Stimulated activated naive CD4-positive, alpha-beta T cell (primary cell): Measurements from ENCODE around the gene PRKCA.
A peak's percentile ranks its signal among the peaks of the same experiment; 100 is the strongest.

Source experiments
- DNase-seq, 6 experiments: peaks; one replicate each; lab custom pipeline; 2025; lab: John Stamatoyannopoulos, UW

PRKCA gene

DNA sequence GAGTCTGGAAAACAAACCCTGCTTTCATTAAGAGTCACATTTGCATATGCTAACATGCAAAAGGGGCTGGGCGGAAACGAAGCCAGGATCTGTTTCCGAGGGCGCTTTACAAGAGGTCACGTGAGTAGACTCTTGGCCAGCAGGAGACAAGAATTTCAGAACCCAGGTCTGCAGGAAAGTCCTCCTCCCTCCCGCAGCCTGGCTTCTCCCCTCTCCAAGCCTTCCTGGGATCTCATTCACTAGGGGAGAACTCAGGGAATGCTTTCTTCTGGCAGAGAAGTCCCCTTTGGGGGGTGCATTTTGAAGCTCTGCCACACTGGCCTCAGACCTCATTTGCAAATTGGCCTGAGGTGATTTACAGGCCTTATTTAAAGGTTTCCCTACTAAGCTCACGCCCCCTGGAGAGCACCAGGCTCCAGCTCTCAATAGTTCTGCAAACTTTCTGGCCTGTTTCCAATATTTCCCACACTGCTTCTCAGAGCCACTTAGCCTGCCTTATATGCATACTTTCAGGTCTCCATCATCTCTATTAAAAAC, 475.3 kb downstream of the PRKCA start:
- no peak for DNase-seq

- no peak for DNase-seq
Observed at GRCh38 chr17:66778531-66779236, 476.3 kb downstream of the PRKCA start.

DNA sequence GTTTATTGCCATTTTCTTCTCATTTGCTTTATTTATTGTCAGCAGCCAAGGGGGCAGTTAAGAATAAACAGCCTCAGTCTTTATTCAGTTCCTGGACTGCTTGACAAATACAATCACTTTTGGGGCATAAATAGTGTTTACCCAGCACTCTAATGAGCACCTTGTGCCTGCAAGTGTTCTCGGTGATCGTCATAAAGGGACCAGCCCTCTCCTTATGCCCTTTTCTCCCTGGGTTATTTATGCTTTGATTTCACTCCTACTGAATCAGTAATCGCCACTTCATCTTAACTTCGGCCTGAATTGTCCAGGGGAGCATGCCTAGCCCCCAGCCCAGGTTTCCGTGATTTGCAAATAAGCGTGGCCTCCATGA, 476.8 kb downstream of the PRKCA start:
- no peak for DNase-seq

GRCh38 chr17:66781135-66781534, 478.7 kb downstream of the PRKCA start:
- no peak for DNase-seq

DNA sequence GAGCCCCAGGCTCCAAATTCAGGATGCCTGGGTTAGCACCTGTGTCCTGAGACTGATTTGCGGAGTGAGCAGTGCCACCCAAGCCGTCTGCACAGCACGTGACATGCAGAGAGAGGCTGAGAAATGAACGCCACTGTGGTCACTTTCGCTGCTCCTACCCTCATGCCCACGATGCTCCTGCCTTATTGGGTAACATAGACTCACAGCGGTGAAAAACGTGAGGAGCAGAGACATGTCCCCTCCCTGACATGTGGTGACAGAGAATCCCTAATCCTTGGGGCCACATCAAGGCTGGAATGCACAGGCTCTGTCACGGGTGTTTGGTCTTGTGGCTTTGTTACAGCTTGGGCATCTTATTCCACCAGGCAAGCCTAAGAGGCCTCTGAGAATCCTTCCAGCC, 480.4 kb downstream of the PRKCA start:
- DNase-seq = no peak

- no peak for DNase-seq
Observed at GRCh38 chr17:66783656-66784381, 481.4 kb downstream of the PRKCA start.

DNA sequence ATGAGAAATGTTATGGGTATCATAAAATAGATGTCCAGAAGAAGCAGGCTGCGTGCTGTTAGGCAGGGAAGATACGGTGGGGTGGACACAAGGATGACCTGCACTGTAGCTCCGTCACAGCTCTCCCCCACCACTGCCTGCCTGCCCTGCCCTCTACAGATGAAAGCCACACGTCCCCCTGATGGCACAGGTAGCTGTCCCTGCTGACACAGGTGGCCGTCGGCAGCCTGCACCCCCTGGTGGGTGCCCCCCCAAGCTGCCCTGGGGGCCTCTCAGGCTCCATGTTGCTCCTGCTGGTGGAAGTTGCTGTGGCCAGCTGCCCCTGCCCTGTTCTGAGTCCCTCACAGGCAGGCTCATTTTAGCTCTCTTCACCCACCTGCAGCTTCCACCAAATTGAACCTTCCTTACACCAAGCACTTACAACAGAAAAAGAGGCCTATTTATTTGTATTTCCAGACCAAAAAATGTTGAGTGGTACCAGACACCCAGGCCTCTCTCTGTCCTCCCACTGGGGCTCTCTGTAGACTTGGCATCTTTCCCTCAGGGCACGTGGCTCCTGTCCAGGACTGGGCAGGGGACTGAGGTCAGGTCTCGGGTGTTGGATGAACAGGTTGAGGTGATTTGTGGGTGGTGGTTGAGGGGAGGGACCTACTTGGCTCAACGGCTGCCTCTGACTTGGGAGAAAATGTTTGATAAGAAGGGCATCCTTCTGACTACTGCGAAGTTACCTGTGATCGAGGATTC, 482.4 kb downstream of the PRKCA start:
- no peak for DNase-seq

DNA sequence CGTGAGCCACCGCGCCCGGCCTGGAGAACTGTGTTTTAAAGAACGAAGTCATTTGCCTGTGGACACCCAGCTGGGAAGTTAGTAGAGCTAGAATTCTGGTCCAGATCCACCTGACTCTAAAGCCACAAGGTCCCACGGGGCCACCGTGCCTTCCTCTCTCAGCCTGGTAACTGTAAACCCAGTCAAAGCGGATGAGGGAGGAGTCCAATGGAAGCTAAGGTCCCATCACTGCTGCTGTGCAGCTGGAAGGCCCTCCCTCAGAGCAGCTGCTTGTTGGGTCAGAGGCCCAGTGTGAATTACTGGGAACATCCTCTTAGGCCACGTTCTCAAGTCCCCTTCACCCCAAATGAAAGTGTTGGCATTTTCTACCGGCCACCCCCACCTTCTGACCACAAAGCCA, 483.7 kb downstream of the PRKCA start:
- no peak for DNase-seq

- DNase-seq = no peak
Observed at GRCh38 chr17:66787914-66788313, 485.5 kb downstream of the PRKCA start.

DNA sequence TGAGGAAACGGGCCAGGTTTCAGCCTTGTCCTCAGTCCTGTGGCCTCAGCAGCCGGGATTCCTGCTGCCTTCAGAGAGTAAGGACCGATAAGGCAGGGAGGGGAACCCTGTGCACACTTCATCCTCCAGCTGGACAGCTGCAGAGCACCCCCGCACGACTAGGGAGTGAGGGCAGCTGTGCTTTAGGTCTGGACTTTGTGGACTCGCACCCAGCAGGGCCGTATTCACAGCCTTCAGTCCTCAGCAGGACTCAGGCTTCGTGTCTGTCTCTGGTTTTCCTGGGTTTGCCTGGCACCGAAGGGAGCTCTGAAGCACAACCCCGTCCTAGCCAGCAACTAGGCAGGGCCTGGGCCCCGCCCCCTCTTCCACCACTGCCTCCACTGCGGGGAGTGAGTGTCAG, 486.7 kb downstream of the PRKCA start:
- DNase-seq = no peak

GRCh38 chr17:66789961-66790437, 487.6 kb downstream of the PRKCA start:
- no peak for DNase-seq

DNA sequence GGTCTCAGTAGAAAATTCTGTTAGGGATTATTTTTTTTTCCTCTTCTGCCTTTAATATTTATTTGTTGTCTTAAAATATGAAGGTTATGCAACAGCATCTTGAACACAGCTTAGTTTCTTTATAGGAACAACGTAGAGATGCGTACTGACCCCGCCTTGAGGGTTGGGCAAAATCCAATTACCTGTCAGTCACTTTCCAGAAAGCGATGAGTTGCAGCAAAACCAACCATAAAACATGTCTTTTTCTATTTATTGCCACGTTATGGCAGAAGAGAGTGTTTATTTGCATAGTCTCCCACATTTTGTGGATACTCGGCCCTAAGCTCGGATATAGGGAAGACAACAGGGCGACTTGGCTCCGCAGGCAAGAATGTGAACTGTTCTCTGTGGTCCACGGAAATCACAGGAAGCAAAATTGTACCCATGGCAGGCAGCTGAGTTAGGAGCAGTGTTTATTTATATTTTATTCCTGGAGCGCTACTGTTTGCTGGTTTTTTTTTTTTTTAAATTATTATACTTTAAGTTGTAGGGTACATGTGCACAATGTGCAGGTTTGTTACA, 488.2 kb downstream of the PRKCA start:
- no peak for DNase-seq

GRCh38 chr17:66791347-66791746, 488.9 kb downstream of the PRKCA start:
- peak in 1 of 6 experiments; percentile 9 for DNase-seq

DNA sequence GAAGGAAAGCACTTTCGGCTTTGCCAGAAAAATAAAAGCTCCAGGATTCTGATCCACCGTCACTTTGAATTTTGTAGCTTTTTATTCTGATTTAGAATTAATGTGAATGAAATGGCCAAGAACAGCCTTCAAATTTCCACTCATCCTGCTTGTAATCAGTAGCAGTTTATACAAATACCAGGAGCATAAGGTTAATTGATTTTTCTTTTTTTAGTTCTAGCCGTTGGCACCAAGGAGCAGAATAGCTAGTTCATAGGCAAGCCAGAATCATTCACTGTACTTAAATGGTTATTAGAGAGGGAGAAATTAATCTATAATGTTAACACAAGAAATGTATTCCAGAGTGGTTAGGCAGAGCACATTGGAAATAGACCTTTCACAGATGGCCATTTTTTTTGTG, 491.4 kb downstream of the PRKCA start:
- DNase-seq = no peak

- DNase-seq = no peak
Observed at GRCh38 chr17:66795486-66795885, 493.1 kb downstream of the PRKCA start.

- no peak for DNase-seq
Observed at GRCh38 chr17:66799849-66800537, 497.6 kb downstream of the PRKCA start.

GRCh38 chr17:66803474-66803951, 501.1 kb downstream of the PRKCA start:
- DNase-seq = no peak

DNA sequence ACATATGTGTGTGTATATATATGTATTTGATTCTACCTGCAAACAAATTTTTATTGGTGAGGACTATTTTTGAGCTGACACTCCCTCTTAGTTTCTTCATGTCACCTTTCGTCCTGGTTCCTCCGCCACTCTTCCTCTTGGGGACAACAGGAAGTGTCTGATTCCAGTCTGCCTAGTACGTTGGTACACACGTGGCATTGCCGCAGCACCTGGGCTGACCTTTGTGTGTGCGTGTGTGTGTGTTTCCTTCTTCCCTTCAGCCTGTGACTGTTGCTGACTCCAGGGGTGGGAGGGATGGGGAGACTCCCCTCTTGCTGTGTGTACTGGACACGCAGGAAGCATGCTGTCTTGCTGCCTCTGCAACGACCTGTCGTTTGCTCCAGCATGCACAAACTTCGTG, 503.2 kb downstream of the PRKCA start:
- DNase-seq = peak in 2 of 6 experiments; percentile 7 to 11

DNA sequence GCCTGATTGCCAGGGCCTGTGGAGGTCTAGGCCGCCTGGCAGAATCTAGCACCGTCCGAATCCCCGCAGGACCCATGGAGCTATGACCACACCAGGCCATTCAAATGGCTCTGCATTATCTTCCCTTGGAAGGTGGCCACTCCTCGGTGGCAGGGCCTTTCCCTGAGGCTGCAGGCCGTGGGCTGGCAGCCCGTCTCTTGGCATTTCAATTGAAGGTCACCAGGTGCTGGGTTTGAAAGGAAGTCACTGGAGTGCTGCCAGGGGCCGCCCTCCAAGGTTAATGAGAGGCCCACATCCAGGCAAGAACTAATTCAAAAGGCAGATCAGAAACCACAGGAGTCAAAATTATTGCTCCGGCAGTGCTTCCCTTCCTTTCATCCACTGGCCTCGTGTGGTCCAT, 504.8 kb downstream of the PRKCA start:
- no peak for DNase-seq

DNA sequence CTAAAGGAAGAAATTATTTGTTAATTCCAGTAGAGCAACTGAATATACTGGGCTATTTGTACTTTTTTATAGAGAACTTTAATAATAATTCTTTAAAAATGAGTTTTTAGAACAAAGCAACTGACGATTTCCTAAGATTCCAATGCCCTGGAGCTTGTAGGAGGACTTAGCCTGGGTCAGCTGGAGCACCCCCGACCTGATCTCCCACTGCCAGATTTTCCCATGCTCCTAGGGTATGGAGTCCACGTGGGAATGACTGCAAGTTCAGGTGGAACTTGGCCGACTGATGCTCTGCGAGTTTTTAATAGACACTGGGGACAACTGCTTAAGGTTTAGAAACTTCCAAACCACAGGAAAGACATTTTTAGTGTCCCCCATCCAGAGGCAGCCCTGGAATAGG, 507.0 kb downstream of the PRKCA start:
- no peak for DNase-seq

DNA sequence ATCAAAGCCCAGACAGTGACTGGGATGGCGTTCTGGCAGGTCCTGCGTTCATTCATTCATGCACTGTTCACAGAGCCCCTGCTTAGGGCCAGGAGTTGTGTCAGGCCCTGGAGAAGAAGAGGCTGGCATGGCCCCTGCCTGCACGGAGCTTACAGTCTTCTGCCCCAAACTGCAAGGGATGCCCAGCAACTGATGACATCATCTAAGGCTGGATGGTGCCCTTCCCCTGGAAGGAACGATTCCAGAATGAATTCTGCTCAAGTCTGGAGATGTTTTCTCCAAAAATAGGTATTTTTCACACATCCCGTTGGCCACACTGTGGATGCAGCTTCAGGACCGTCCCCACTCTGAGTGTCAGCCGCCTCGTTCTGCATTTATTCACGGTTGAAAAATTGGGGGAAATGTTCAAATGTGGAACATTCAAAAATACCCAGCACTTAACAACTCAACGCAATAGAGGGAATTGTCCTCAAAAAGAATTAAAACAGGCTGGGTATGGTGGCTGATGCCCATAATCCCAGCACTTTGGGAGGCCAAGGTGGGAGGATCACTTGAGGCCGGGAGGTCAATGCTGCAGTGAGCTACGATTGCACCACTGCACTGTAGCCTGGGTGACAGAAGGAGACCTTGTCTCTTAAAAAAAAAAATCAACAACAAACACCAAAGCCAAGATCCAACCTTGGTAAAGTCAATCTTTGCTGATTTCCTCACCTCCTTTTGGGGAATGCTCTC, 508.7 kb downstream of the PRKCA start:
- no peak for DNase-seq
